Progenitor cell of endocrine pancreas (in vitro differentiated cells): Measurements from ENCODE around the gene LRP6. TPM values are rescaled to one million over a fixed set of nuclear protein-coding genes. Genes with fewer than 3 reads are reported as not detected.
A peak's percentile ranks its signal among the peaks of the same experiment; 100 is the strongest.

Experiments
- DNase-seq: peaks from one replicate; pipeline ENCODE4 v3.0.0; 2021; ENCODE audit warnings: low spot score; ENCODE audit not compliant: unreplicated experiment
- H3K27ac Mint-ChIP-seq: 2 replicates; pipeline ENCODE4 v1.8.0; 2021; ENCODE audit warnings: mild to moderate bottlenecking, moderate library complexity, mixed read lengths
- H3K27me3 Mint-ChIP-seq: 2 replicates; pipeline ENCODE4 v1.8.0; 2021; ENCODE audit warnings: mixed read lengths
- H3K36me3 Mint-ChIP-seq: 2 replicates; pipeline ENCODE4 v1.8.0; 2022; ENCODE audit warnings: mixed read lengths; ENCODE audit not compliant: insufficient read depth
- H3K4me1 Mint-ChIP-seq: 2 replicates; pipeline ENCODE4 v1.8.0; 2021; ENCODE audit warnings: low read depth, mixed read lengths
- H3K4me3 Mint-ChIP-seq: 2 replicates; pipeline ENCODE4 v1.8.0; 2021; ENCODE audit warnings: low read depth, mild to moderate bottlenecking, moderate library complexity, mixed read lengths
- H3K9me3 Mint-ChIP-seq: 2 replicates; pipeline ENCODE4 v1.8.0; 2021; ENCODE audit warnings: low read depth, mixed read lengths
- total RNA-seq: library from RNA; stranded (reverse); gene quantifications from 2 replicates; pipeline ENCODE4 v1.2.1, GENCODE V29; 2021
- TF ChIP-seq, protein P1 (sequence below): fragments of 200-600 bp; sonication (generic); IDR thresholded peaks from one replicate; pipeline ENCODE4 v1.5.0; 2021; ENCODE audit warnings: antibody characterized with exemption, mild to moderate bottlenecking; ENCODE audit not compliant: unreplicated experiment

LRP6 gene
- total RNA-seq, 1 donor from 2014 or later = 163 TPM

GRCh38 chr12:12095021-12095420 lies 171.8 kb downstream of the LRP6 start:
- Mint-ChIP-seq H3K4me3 (no peak overlapping the region), H3K9me3 (peaks cover 5% of the 10 kb centered on the region)

GRCh38 chr12:12094481-12094880 lies 172.4 kb downstream of the LRP6 start:
- no peak for DNase-seq
- Mint-ChIP-seq H3K4me1 (peaks cover 7% of the 10 kb centered on the region), H3K27me3 (no peaks in the 10 kb centered on the region), H3K27ac (no peak overlapping the region), H3K9me3 (peaks cover 5% of the 10 kb centered on the region), H3K36me3 (peaks cover 31% of the 10 kb centered on the region), H3K4me3 (no peak overlapping the region)
- TF ChIP-seq, protein P1, sequence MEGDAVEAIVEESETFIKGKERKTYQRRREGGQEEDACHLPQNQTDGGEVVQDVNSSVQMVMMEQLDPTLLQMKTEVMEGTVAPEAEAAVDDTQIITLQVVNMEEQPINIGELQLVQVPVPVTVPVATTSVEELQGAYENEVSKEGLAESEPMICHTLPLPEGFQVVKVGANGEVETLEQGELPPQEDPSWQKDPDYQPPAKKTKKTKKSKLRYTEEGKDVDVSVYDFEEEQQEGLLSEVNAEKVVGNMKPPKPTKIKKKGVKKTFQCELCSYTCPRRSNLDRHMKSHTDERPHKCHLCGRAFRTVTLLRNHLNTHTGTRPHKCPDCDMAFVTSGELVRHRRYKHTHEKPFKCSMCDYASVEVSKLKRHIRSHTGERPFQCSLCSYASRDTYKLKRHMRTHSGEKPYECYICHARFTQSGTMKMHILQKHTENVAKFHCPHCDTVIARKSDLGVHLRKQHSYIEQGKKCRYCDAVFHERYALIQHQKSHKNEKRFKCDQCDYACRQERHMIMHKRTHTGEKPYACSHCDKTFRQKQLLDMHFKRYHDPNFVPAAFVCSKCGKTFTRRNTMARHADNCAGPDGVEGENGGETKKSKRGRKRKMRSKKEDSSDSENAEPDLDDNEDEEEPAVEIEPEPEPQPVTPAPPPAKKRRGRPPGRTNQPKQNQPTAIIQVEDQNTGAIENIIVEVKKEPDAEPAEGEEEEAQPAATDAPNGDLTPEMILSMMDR = no peak

More at GRCh38 chr12:12095021-12095420, 171.8 kb downstream of the LRP6 start:
- no peak overlapping the region for H3K27ac Mint-ChIP-seq
- peaks cover 7% of the 10 kb centered on the region for H3K4me1 Mint-ChIP-seq
- TF ChIP-seq, protein P1 = no peak
- peaks cover 30% of the 10 kb centered on the region for H3K36me3 Mint-ChIP-seq
- no peak for DNase-seq
- no peaks in the 10 kb centered on the region for H3K27me3 Mint-ChIP-seq

DNA sequence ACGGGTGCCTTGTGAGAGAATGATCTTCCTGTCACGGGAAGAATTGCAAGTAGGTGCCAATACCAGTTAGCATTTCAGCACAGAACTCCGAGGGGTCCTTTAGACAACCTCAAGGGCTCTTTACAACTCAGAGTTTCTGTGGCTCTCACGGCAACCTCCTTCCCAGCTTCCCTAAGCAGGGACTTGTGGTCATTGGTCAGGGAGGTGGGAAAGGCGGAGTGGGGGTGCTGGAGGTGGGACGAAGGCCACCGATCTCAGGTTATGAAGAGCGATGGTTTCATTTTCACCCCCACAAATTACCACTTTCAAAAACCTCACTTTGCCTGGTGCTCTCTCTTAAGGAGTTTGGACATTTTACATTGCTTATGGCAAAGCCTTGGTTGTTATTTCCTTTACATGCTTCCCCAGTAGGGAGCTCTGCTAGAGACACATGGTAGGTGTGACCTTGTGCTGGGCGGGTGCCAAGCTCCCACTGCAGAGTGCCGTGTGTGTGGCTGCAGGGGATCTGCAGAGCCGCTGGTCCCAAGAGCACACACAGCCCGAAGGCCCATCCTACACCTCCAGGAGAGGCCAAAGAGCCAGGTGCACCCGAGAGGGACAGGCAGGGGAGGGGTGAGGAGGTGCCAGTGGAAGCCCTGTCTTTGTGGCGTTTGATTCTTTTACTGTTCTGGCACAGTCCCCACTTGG lies 174.7 kb downstream of the LRP6 start:
- Mint-ChIP-seq H3K4me1 (peaks cover 13% of the 10 kb centered on the region), H3K9me3 (peaks cover 5% of the 10 kb centered on the region), H3K4me3 (no peak overlapping the region), H3K27me3 (no peaks in the 10 kb centered on the region), H3K36me3 (peaks cover 17% of the 10 kb centered on the region), H3K27ac (no peak overlapping the region)
- no peak for DNase-seq
- TF ChIP-seq, protein P1 = no peak

- Mint-ChIP-seq H3K27ac (peak overlapping the region; percentile 0), H3K4me3 (no peak overlapping the region), H3K27me3 (no peaks in the 10 kb centered on the region), H3K36me3 (peaks cover 18% of the 10 kb centered on the region), H3K9me3 (peaks cover 5% of the 10 kb centered on the region), H3K4me1 (peaks cover 20% of the 10 kb centered on the region)
- TF ChIP-seq, protein P1 = no peak
- DNase-seq = no peak
Measured at GRCh38 chr12:12091071-12091470, 175.8 kb downstream of the LRP6 start.

DNA sequence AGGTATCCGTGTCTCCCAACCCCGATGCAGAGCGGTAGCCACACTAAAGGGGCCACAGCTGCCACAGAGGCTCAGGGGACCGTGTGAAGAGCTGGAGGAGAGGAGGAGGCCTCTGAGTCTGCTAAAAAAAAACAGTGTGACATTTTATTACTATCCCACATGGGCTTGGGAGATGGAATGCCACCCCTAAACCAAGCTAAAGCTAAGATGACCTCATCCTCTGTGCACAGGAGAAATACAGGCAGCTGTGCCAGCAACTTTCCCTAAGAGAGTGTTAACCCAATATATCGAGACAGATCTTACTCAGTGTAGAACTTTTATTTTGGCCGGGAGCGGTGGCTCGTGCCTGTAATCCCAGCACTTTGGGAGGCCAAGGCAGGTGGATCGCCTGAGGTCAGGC lies 178.1 kb downstream of the LRP6 start:
- H3K36me3 Mint-ChIP-seq = peaks cover 10% of the 10 kb centered on the region
- H3K27me3 Mint-ChIP-seq = no peaks in the 10 kb centered on the region
- H3K9me3 Mint-ChIP-seq = peaks cover 5% of the 10 kb centered on the region
- TF ChIP-seq, protein P1 = no peak
- H3K4me3 Mint-ChIP-seq = no peak overlapping the region
- H3K4me1 Mint-ChIP-seq = peaks cover 18% of the 10 kb centered on the region
- no peak for DNase-seq
- no peak overlapping the region for H3K27ac Mint-ChIP-seq
